ENCODE results near the gene UBXN10. TPM values are rescaled to one million over a fixed set of nuclear protein-coding genes. Genes with fewer than 3 reads are reported as not detected.
"Not testable (repeated sequence)": the region's sequence is repeated elsewhere in the genome, so short reads cannot be mapped to it uniquely, and the experiment has no call there.

UBXN10 gene
- total RNA-seq, 1 donor: 0.81 TPM

DNA sequence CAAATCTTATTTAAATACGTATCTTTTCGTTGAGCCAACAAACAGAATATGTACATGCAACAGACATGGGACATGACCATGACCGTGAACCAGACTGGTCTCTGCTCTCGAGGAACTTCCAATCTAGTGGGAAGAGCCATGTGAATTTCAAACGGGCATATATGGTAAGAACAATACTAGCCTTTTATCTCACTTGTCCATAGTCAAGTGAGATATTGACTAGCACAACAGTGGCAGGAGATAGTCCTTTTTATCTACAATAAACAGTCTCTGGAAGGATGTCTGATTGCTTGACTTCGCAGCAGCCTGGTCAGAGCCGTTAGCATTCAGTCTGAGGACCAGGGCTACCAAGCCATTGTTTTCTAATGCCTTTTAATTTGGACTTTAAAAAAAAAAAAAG, 13.0 kb downstream of the UBXN10 start:
- no peak for DNase-seq (ENCODE audit: low read depth in 2 of 3, low spot score in 2 of 3)

DNA sequence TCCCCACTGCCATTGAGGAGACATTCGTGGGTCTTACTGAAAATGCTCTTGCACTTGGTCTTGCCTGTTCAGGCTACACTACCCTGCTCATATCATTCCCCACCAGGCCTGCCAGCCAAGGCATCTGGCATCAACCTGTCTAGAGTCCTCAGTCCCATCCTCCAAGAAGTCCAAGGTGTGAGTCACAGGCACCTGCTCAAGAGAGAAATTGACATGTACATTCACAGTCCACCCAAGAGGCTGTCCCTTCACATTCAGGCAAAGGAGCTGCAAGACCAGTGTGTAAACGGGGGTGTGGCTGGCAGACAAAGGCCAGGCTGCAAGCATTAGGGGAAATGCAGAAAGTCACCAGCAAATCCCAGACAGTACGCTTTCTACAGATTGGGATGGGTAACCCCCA, 13.5 kb downstream of the UBXN10 start:
- DNase-seq (ENCODE audit: low read depth in 2 of 3, low spot score in 2 of 3): no peak

DNA sequence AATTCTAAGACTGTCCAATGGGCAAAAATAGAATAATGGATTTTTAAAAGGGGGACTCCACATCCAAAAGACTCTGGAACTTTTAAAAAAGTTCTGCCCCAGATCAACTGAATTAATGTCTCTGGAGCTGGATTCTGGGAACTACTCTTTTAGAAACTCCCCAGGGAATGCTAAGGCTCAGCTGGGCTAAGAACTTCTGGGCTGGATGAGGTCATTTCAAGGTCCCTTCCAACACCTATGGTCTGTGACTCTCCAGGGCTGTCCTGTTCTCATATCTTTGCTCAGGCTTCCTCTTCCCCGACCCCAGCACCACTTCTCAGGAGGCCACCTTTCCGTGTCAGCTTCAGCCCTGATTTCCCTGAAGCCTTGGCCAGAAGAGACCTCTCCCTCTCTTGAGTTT, 13.9 kb downstream of the UBXN10 start:
- no peak for DNase-seq (ENCODE audit: low read depth in 2 of 3, low spot score in 2 of 3)

GRCh38 chr1:20200966-20201365, 15.1 kb downstream of the UBXN10 start:
- no peak for DNase-seq (ENCODE audit: low read depth in 2 of 3, low spot score in 2 of 3)

DNA sequence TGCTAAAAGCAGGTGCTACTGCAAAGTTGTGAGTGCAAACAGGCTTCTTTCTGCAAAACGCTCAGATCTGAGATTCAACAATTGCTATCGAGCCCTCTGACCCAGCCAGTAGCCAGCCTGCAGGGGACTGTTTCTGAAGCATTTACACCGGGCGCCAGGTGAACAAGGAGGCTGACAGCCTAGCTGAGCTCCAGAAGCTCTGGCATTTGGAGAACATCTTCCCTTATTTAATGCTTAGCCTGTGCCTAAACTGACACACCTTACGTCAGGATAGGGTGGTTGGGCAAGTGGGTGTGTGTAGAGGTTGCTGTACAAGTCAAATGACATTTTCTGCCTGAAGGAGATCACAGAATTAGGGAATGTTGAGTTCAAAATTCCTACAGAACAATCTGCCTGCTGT, 16.3 kb downstream of the UBXN10 start:
- no peak for DNase-seq (ENCODE audit: low read depth in 2 of 3, low spot score in 2 of 3)

DNA sequence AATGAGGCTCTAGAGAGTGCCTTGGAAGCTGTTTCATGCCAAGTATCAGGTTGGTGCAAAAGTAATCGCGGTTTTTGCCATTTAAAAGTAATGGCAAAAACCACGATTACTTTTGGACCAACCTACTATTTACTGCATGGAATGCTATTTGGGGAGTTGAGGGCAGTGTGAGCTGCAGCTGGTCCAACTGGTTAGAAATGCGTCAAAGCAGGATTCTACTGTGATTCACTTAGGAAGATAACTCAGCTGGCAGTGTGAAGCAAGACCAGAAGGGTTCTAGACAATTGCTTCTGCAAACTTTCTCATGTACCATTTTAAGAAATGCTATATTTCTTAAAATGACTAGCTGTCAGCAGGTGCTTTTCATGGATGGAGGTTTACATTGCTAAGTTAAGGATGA, 21.6 kb downstream of the UBXN10 start:
- no peak for DNase-seq (ENCODE audit: low read depth in 2 of 3, low spot score in 2 of 3)

DNA sequence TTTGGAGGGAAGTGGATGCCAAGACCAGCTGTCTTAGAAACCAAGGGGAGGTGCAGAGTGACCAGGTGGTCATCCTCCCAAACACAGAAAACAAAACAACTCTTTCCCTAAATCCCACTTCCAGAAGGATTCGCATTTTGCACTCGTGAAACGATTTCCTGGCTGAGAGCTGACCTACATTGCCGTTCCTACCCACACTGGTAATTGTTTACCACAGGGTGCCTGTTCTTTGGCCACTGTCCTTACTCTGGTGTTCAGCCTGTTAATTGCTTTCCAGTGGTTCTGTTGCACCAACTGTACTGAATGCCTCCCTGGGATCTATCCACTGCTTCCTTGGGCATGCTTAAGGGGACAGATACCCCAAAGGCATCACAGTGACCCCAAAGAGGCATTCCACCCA, 23.6 kb downstream of the UBXN10 start:
- DNase-seq (ENCODE audit: low read depth in 2 of 3, low spot score in 2 of 3): no peak

GRCh38 chr1:20210736-20211460, 25.0 kb downstream of the UBXN10 start:
- DNase-seq (ENCODE audit: low read depth in 2 of 3, low spot score in 2 of 3): no peak

GRCh38 chr1:20211511-20211931, 25.6 kb downstream of the UBXN10 start:
- no peak for DNase-seq (ENCODE audit: low read depth in 2 of 3, low spot score in 2 of 3)

- no peak for DNase-seq (ENCODE audit: low read depth in 2 of 3, low spot score in 2 of 3)
These were observed 26.3 kb downstream of the UBXN10 start for GRCh38 chr1:20212085-20212684.

DNA sequence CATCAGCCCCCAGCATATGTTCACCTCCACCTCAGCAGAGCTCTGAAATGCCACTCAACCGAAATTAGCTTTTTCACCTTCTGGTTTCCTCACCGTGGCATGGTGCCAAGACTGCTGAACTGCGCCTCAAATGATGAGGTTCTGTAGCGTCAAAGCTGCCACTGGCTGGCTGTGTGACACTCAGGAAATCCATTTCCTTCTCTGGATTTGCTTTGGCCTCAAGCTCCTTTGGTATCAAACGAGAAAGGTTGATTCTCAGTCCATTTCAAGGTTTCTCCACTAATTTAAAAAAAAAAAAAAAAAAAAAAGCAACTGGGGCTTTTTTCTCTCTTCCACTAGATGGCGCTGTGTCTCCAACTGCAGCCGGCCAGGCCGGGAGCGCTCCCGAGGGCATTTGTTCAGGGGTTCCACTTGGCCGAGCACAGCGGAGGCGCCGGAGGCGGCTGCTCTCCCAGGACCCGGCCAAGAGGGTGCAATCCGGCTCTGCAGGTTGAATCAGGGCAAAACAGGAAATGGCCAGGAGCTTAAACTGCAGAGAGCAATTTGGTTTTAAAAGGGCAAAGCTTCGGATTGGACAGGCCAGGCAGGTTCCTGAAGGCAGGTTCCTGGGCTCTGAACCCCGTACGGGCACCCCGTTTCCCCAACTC, 26.9 kb downstream of the UBXN10 start:
- peak; percentile 25 to 67 (median 48) for DNase-seq (ENCODE audit: low read depth in 2 of 3, low spot score in 2 of 3)

- DNase-seq (ENCODE audit: low read depth in 2 of 3, low spot score in 2 of 3): no peak
These were observed 29.8 kb downstream of the UBXN10 start for GRCh38 chr1:20215716-20216115.

DNA sequence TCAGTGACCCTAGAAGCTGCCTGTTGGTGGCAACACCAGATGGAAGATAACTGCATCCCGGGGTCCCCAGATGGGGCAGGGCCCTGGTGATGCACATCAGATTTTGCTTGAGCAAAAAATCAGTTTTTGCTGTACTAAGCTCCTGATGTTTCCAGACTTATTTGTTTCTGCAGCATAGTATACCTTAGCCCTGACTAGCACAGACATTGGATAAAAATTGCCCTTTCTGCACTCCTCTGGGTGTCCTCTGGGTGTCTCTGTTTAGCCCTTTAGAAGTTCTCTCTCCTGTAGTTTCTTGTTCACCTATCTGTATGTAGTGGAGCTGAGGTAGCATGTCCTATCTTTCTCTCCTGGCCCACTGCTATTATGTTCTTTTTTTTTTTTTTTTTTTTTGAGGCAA, 30.7 kb downstream of the UBXN10 start:
- DNase-seq (ENCODE audit: low read depth in 2 of 3, low spot score in 2 of 3): peak in 2 of 3 donors; percentile 13 to 39

DNA sequence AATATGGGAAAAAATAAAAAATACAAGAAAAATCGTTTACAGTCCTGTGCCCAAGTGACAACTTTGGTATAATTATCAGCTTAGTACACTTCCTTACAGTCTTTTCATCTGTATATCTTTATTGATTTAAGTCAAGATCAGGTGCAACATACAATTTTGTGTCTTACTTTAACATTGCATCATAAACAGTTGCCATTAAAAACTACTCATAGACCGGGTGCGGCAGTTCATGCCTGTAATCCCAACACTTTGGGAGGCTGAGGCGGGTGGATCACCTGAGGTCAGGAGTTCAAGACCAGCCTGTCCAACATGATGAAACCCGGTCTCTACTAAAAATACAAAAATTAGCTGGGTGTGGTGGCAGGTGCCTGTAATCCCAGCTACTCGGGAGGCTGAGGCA, 33.2 kb downstream of the UBXN10 start:
- not testable (repeated sequence) for DNase-seq (ENCODE audit: low read depth in 2 of 3, low spot score in 2 of 3)

- no peak for DNase-seq (ENCODE audit: low read depth in 2 of 3, low spot score in 2 of 3)
These were observed 34.1 kb downstream of the UBXN10 start for GRCh38 chr1:20220036-20220435.

DNA sequence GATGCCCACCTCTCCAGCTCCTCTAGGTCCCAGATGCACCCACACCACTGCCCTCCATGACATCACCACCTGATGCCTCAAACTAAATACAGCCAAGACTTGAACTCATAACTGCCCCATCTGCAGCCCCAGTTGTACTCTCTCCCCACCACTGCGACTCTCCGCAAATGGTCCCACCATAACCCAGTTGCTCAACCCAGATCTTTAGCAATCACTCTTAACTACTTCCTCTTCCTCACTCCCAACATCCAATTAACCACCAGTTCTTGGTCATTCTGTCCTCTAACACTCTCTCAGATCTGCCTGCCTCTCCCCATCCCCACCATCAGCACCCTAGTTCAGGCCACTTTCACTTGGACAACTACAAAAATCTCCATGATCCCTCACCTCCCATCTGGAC, 37.2 kb downstream of the UBXN10 start:
- no peak for DNase-seq (ENCODE audit: low read depth in 2 of 3, low spot score in 2 of 3)

GRCh38 chr1:20223551-20224419, 37.9 kb downstream of the UBXN10 start:
- DNase-seq (ENCODE audit: low read depth in 2 of 3, low spot score in 2 of 3): no peak

DNA sequence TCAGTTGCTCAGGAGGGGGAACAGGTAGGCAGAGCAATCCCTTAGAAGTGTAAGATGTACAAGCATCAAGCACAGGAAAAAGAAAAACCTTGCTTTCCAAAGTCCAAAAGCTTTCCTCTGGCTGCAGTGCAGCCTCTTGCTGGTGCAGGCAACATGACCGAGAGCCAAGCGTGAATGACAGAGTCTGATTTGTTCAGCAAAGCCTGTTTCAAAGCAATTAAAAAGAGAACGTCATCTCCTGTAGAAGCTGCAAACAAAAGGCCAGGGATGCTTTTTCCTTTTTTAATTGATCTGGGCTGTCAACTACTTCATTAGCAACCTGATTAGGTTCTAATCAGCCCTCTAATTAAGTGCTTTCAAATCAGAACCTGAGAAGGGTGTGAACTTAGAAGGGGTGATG, 38.6 kb downstream of the UBXN10 start:
- DNase-seq (ENCODE audit: low read depth in 2 of 3, low spot score in 2 of 3): no peak

- DNase-seq (ENCODE audit: low read depth in 2 of 3, low spot score in 2 of 3): no peak
These were observed 41.8 kb downstream of the UBXN10 start for GRCh38 chr1:20227704-20228103.

GRCh38 chr1:20228314-20228825, 42.5 kb downstream of the UBXN10 start:
- DNase-seq (ENCODE audit: low read depth in 2 of 3, low spot score in 2 of 3): no peak

- no peak for DNase-seq (ENCODE audit: low read depth in 2 of 3, low spot score in 2 of 3)
These were observed 43.3 kb downstream of the UBXN10 start for GRCh38 chr1:20229171-20229570.
